Natural killer cell (primary cell): ENCODE data around the gene SIGLECL1. TPM values are rescaled to one million over a fixed set of nuclear protein-coding genes. Genes with fewer than 3 reads are reported as not detected.
A peak's percentile ranks its signal among the peaks of the same experiment; 100 is the strongest.

Experiments
- ATAC-seq, 3 donors: fragments of 150-1000 bp in 2 of 3; fragments of 200-7000 bp in 1 of 3; cut with Tn5 transposase; 1 replicate in 1 of 3; 2 replicates in 2 of 3; pipeline ENCODE4 v1.10.0; 2021; ENCODE audit warnings: mild to moderate bottlenecking in 2 of 3, moderate library complexity in 2 of 3
- DNase-seq, 2 donors: peaks; one replicate each; pipeline versions ENCODE4 v3.0.0 to v3.0.0-alpha.2; 2013 to 2021; ENCODE audit warnings: mixed read lengths in 1 of 2
- H3K27ac ChIP-seq: one replicate; pipeline ENCODE4 v1.5.1; 2013; ENCODE audit warnings: mild to moderate bottlenecking, low read length
- H3K27me3 ChIP-seq: one replicate; pipeline ENCODE4 v1.6.1; 2013; ENCODE audit warnings: low read length; ENCODE audit not compliant: control insufficient read depth, insufficient read depth
- H3K36me3 ChIP-seq: one replicate; pipeline ENCODE4 v1.6.1; 2013; ENCODE audit warnings: low read length; ENCODE audit not compliant: control insufficient read depth, insufficient read depth
- H3K4me1 ChIP-seq: one replicate; pipeline ENCODE4 v1.6.1; 2013; ENCODE audit warnings: low read length; ENCODE audit not compliant: control insufficient read depth, insufficient read depth
- H3K4me3 ChIP-seq: one replicate; pipeline ENCODE4 v1.5.1; 2013; ENCODE audit warnings: low read length
- H3K9me3 ChIP-seq: one replicate; pipeline ENCODE4 v1.6.1; 2013; ENCODE audit warnings: low read length; ENCODE audit not compliant: control insufficient read depth, insufficient read depth
- H3K27ac Mint-ChIP-seq, 2 donors: one replicate each; pipeline ENCODE4 v1.8.0; 2022; ENCODE audit warnings: mild to moderate bottlenecking in 2 of 2, mixed read lengths in 2 of 2, moderate library complexity in 1 of 2
- H3K27me3 Mint-ChIP-seq, 2 donors: one replicate each; pipeline ENCODE4 v1.8.0; 2022; ENCODE audit warnings: low read depth in 2 of 2, mixed read lengths in 2 of 2
- H3K36me3 Mint-ChIP-seq: one replicate; pipeline ENCODE4 v1.8.0; 2022; ENCODE audit warnings: mixed read lengths
- H3K4me1 Mint-ChIP-seq, 2 donors: one replicate each; pipeline ENCODE4 v1.8.0; 2022; ENCODE audit warnings: mixed read lengths in 2 of 2
- H3K4me3 Mint-ChIP-seq: one replicate; pipeline ENCODE4 v1.8.0; 2022; ENCODE audit warnings: mild to moderate bottlenecking, moderate library complexity, mixed read lengths
- H3K9me3 Mint-ChIP-seq, 2 donors: one replicate each; pipeline ENCODE4 v1.8.0; 2022; ENCODE audit warnings: mixed read lengths in 2 of 2
- CTCF ChIP-seq: fragments of 200-600 bp; IDR thresholded peaks from one replicate; pipeline ENCODE4 v1.8.0; 2022; ENCODE audit warnings: antibody characterized with exemption
- WGBS: methylation state at CpG from one replicate; pipeline ENCODE4 v1.1.7; 2013; ENCODE audit warnings: missing lambda C conversion rate; ENCODE audit not compliant: insufficient coverage; 5-methylcytosine and 5-hydroxymethylcytosine counted together
- intact Hi-C: fragments of 100-400 bp; cut with micrococcal nuclease; formaldehyde crosslinking; loops from one replicate; pipeline ENCODE4 v1.14.2; 2022
- total RNA-seq, 4 donors: library from RNA; stranded (reverse); fragments of 120-200 nt in 1 of 4; gene quantifications; one replicate each; pipeline versions ENCODE4 v1.2.3 to v1.2.4, GENCODE V29; 2013 to 2022

SIGLECL1 gene
- total RNA-seq, 3 donors from 2014 or later (not counting 1 experiment from before 2014, with no cell fraction given) = not detected

- no peak overlapping the region for H3K27ac ChIP-seq
- no peak for DNase-seq
- intact Hi-C loops = no loop called here
- no peak overlapping the region for H3K4me3 ChIP-seq
- no peak for TF ChIP-seq CTCF
- H3K4me3 Mint-ChIP-seq = no peak overlapping the region
- H3K9me3 Mint-ChIP-seq = no peaks in the 10 kb centered on the region
- H3K4me1 Mint-ChIP-seq = peaks cover 35 to 36% of the 10 kb centered on the region in 2 donors
- peaks cover 5 to 10% of the 10 kb centered on the region in 2 donors for H3K27me3 Mint-ChIP-seq
- H3K9me3 ChIP-seq = no peaks in the 10 kb centered on the region
- peaks cover 22% of the 10 kb centered on the region for H3K4me1 ChIP-seq
- 77% methylated on average over 8 of the region's 8 CpGs for WGBS
- no peaks in the 10 kb centered on the region for H3K36me3 Mint-ChIP-seq
- H3K36me3 ChIP-seq = no peaks in the 10 kb centered on the region
- no peak overlapping the region for H3K27ac Mint-ChIP-seq
- no peak for ATAC-seq
- no peaks in the 10 kb centered on the region for H3K27me3 ChIP-seq
Observed at GRCh38 chr19:51242881-51243630, 7.8 kb upstream of the SIGLECL1 start.

- Histone ChIP-seq H3K4me1 (peaks cover 22% of the 10 kb centered on the region), H3K9me3 (no peaks in the 10 kb centered on the region), H3K4me3 (no peak overlapping the region), H3K27me3 (no peaks in the 10 kb centered on the region), H3K27ac (no peak overlapping the region), H3K36me3 (no peaks in the 10 kb centered on the region)
- no peak for TF ChIP-seq CTCF
- Mint-ChIP-seq H3K4me3 (peak overlapping the region; percentile 55), H3K9me3 (no peaks in the 10 kb centered on the region), H3K4me1 (peaks cover 35 to 36% of the 10 kb centered on the region in 2 donors), H3K27me3 (peaks cover 0 to 2% of the 10 kb centered on the region in 2 donors), H3K27ac (peak overlapping the region; percentile 13 to 80), H3K36me3 (no peaks in the 10 kb centered on the region)
- ATAC-seq = peak in 2 of 3 donors; percentile 24 to 33
- DNase-seq = no peak
- WGBS = 16% methylated on average over 4 of the region's 5 CpGs
- intact Hi-C loops = no loop called here
Observed at GRCh38 chr19:51246164-51246552, 4.7 kb upstream of the SIGLECL1 start.

- Mint-ChIP-seq H3K36me3 (no peaks in the 10 kb centered on the region), H3K27me3 (no peaks in the 10 kb centered on the region), H3K4me1 (peaks cover 32 to 33% of the 10 kb centered on the region in 2 donors), H3K4me3 (no peak overlapping the region), H3K9me3 (no peaks in the 10 kb centered on the region), H3K27ac (no peak overlapping the region)
- TF ChIP-seq CTCF = no peak
- H3K9me3 ChIP-seq = no peaks in the 10 kb centered on the region
- 72% methylated on average over 6 of the region's 7 CpGs for WGBS
- no peak overlapping the region for H3K27ac ChIP-seq
- ATAC-seq = no peak
- no peak overlapping the region for H3K4me3 ChIP-seq
- DNase-seq = no peak
- no peaks in the 10 kb centered on the region for H3K27me3 ChIP-seq
- H3K4me1 ChIP-seq = peaks cover 22% of the 10 kb centered on the region
- intact Hi-C loops = no loop called here
- no peaks in the 10 kb centered on the region for H3K36me3 ChIP-seq
Observed at GRCh38 chr19:51247972-51248590, 2.8 kb upstream of the SIGLECL1 start.
